GM23248 (cell line): Measurements from ENCODE around the gene SLC19A1.

Experiments
- EZH2 ChIP-seq: fragments of 200-600 bp; sonication (generic); IDR thresholded peaks from 2 replicates; pipeline ENCODE4 v1.6.1; 2018; ENCODE audit warnings: antibody characterized with exemption, mild to moderate bottlenecking; ENCODE audit not compliant: insufficient read depth, poor library complexity, severe bottlenecking
- EZH2phosphoT487 ChIP-seq: fragments of 200-600 bp; sonication (generic); IDR thresholded peaks from 2 replicates; pipeline ENCODE4 v1.6.1; 2018; ENCODE audit warnings: antibody characterized with exemption, moderate library complexity, mild to moderate bottlenecking, low read depth; ENCODE audit not compliant: insufficient read depth

GRCh38 chr21:45499970-45500577, 42.2 kb downstream of the SLC19A1 start:
- TF ChIP-seq EZH2 (no peak), EZH2phosphoT487 (no peak)
